OCI-LY3 (cell line): ENCODE data around the gene MXI1.

Experiments
- CTCF ChIP-seq: fragments of 200-600, 300-600 bp; sonication (generic); IDR thresholded peaks from 2 replicates; pipeline ENCODE4 v1.5.1; 2014; ENCODE audit warnings: antibody characterized with exemption, low read length, low read depth
- EZH2phosphoT487 ChIP-seq: fragments of 200-600 bp; shearing (Covaris generic); IDR thresholded peaks from 2 replicates; pipeline ENCODE4 v1.6.1; 2018; ENCODE audit warnings: antibody characterized with exemption, mixed run types, low read depth

- no peak for TF ChIP-seq CTCF
- TF ChIP-seq EZH2phosphoT487: no peak
Measured at GRCh38 chr10:110284262-110284661, 76.9 kb downstream of the MXI1 start.
